Activated B cell treated with CpG ODN at 0.5 μM for 24 hours (primary cell): ENCODE measurements around the gene NUBPL. TPM values are rescaled to one million over a fixed set of nuclear protein-coding genes. Genes with fewer than 3 reads are reported as not detected.

Experiments used
- ATAC-seq: fragments of 200-7000 bp; cut with Tn5 transposase; one replicate; pipeline ENCODE4 v1.10.0; 2021; ENCODE audit warnings: low read depth, mild to moderate bottlenecking, moderate library complexity
- CTCF ChIA-PET: fragments of 350-600 bp; sonication (Branson Sonifier 250); formaldehyde crosslinking; loops from one replicate; lab custom pipeline; 2021; ENCODE audit warnings: antibody characterized with exemption; lab: Charles Lee
- POLR2A ChIA-PET: fragments of 350-600 bp; sonication (Branson Sonifier 250); formaldehyde crosslinking; loops from one replicate; lab custom pipeline; 2021; ENCODE audit warnings: antibody characterized with exemption; lab: Charles Lee
- DNase-seq: peaks from one replicate; pipeline ENCODE4 v3.0.0; 2022
- H3K27ac Mint-ChIP-seq: one replicate; pipeline ENCODE4 v1.8.0; 2020; ENCODE audit warnings: mixed read lengths
- H3K27me3 Mint-ChIP-seq: one replicate; pipeline ENCODE4 v1.8.0; 2021; ENCODE audit warnings: mixed read lengths
- H3K36me3 Mint-ChIP-seq: one replicate; pipeline ENCODE4 v1.8.0; 2021; ENCODE audit warnings: low read depth, mixed read lengths
- H3K4me1 Mint-ChIP-seq: one replicate; pipeline ENCODE4 v1.8.0; 2021; ENCODE audit warnings: mixed read lengths
- H3K4me3 Mint-ChIP-seq: one replicate; pipeline ENCODE4 v1.8.0; 2020; ENCODE audit warnings: mild to moderate bottlenecking, mixed read lengths
- H3K9me3 Mint-ChIP-seq: one replicate; pipeline ENCODE4 v1.8.0; 2020; ENCODE audit warnings: mixed read lengths
- intact Hi-C: fragments of 100-400 bp; cut with micrococcal nuclease; formaldehyde crosslinking; loops from one replicate; pipeline ENCODE4 v1.15.1; 2024
- total RNA-seq: library from RNA; stranded (reverse); gene quantifications from 2 replicates; pipeline ENCODE4 v1.2.3, GENCODE V29; 2022
- TF ChIP-seq, protein P1 (sequence below): fragments of 200-600 bp; IDR thresholded peaks from one replicate; pipeline ENCODE4 v1.8.0; 2022; ENCODE audit warnings: antibody characterized with exemption, mild to moderate bottlenecking

NUBPL gene
- total RNA-seq, 1 donor from 2014 or later: 11.7 TPM

- CTCF ChIA-PET: no interaction called here
Measured at GRCh38 chr14:31752867-31753661, 191.9 kb downstream of the NUBPL start.

GRCh38 chr14:31758941-31759340 lies 197.7 kb downstream of the NUBPL start:
- ATAC-seq: no peak
- Mint-ChIP-seq H3K27me3 (no peaks in the 10 kb centered on the region), H3K4me3 (no peak overlapping the region), H3K36me3 (peaks cover 10% of the 10 kb centered on the region), H3K9me3 (peaks cover 6% of the 10 kb centered on the region), H3K4me1 (no peaks in the 10 kb centered on the region), H3K27ac (no peak overlapping the region)
- TF ChIP-seq, protein P1, sequence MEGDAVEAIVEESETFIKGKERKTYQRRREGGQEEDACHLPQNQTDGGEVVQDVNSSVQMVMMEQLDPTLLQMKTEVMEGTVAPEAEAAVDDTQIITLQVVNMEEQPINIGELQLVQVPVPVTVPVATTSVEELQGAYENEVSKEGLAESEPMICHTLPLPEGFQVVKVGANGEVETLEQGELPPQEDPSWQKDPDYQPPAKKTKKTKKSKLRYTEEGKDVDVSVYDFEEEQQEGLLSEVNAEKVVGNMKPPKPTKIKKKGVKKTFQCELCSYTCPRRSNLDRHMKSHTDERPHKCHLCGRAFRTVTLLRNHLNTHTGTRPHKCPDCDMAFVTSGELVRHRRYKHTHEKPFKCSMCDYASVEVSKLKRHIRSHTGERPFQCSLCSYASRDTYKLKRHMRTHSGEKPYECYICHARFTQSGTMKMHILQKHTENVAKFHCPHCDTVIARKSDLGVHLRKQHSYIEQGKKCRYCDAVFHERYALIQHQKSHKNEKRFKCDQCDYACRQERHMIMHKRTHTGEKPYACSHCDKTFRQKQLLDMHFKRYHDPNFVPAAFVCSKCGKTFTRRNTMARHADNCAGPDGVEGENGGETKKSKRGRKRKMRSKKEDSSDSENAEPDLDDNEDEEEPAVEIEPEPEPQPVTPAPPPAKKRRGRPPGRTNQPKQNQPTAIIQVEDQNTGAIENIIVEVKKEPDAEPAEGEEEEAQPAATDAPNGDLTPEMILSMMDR: no peak
- no peak for DNase-seq
- POLR2A ChIA-PET: no interaction called here
- intact Hi-C loops: no loop called here
- CTCF ChIA-PET: no interaction called here

More at GRCh38 chr14:31752867-31753661, 191.9 kb downstream of the NUBPL start:
- intact Hi-C loops: no loop called here
- Mint-ChIP-seq H3K27me3 (no peaks in the 10 kb centered on the region), H3K9me3 (peaks cover 34% of the 10 kb centered on the region), H3K4me1 (peaks cover 1% of the 10 kb centered on the region), H3K4me3 (no peak overlapping the region), H3K36me3 (peaks cover 40% of the 10 kb centered on the region), H3K27ac (no peak overlapping the region)
- no peak for DNase-seq
- ATAC-seq: peak; percentile 5
- TF ChIP-seq, protein P1: no peak
- POLR2A ChIA-PET: no interaction called here

GRCh38 chr14:31760277-31760676 lies 199.1 kb downstream of the NUBPL start:
- Mint-ChIP-seq H3K4me1 (no peaks in the 10 kb centered on the region), H3K27me3 (no peaks in the 10 kb centered on the region), H3K36me3 (peaks cover 6% of the 10 kb centered on the region), H3K27ac (no peak overlapping the region), H3K9me3 (peaks cover 5% of the 10 kb centered on the region), H3K4me3 (no peak overlapping the region)
- ChIA-PET CTCF (no interaction called here), POLR2A (no interaction called here)
- intact Hi-C loops: no loop called here
- TF ChIP-seq, protein P1: no peak
- ATAC-seq: no peak
- DNase-seq: no peak

GRCh38 chr14:31761325-31761724 lies 200.1 kb downstream of the NUBPL start:
- Mint-ChIP-seq H3K4me3 (no peak overlapping the region), H3K27ac (no peak overlapping the region), H3K4me1 (no peaks in the 10 kb centered on the region), H3K27me3 (no peaks in the 10 kb centered on the region), H3K9me3 (peaks cover 3% of the 10 kb centered on the region), H3K36me3 (peaks cover 6% of the 10 kb centered on the region)
- ATAC-seq (no peak), DNase-seq (no peak)
- POLR2A ChIA-PET: no interaction called here
- intact Hi-C loops: no loop called here
- TF ChIP-seq, protein P1: no peak
- CTCF ChIA-PET: no interaction called here

- H3K9me3 Mint-ChIP-seq: no peaks in the 10 kb centered on the region
- DNase-seq: no peak
- no peak overlapping the region for H3K4me3 Mint-ChIP-seq
- CTCF ChIA-PET: no interaction called here
- ATAC-seq: no peak
- H3K27ac Mint-ChIP-seq: no peak overlapping the region
- H3K27me3 Mint-ChIP-seq: no peaks in the 10 kb centered on the region
- TF ChIP-seq, protein P1: no peak
- no peaks in the 10 kb centered on the region for H3K4me1 Mint-ChIP-seq
- intact Hi-C loops: no loop called here
- POLR2A ChIA-PET: no interaction called here
- peaks cover 2% of the 10 kb centered on the region for H3K36me3 Mint-ChIP-seq
Measured at GRCh38 chr14:31763041-31763440, 201.8 kb downstream of the NUBPL start.
